GM12878 (cell line): ENCODE measurements around the gene OR52N1. TPM values are rescaled to one million over a fixed set of nuclear protein-coding genes. Genes with fewer than 3 reads are reported as not detected.

Source experiments
- ATAC-seq: fragments of 200-7000 bp; cut with Tn5 transposase; 3 replicates; pipeline ENCODE4 v1.9.1; 2020; ENCODE audit warnings: mild to moderate bottlenecking, moderate library complexity
- BruUV-seq: library from RNA; stranded (reverse); fragments of 400-500 nt; replicated peaks from 2 replicates; lab custom pipeline; 2021; lab: Mats Ljungman, UMichigan
- CTCF ChIA-PET: fragments of 300-600 bp; sonication (Branson Sonifier 250); formaldehyde crosslinking; extraction: SDS; loops from one replicate; lab custom pipeline; 2021; ENCODE audit warnings: inconsistent platforms; lab: Yijun Ruan, JAX
- POLR2A ChIA-PET: fragments of 350-600 bp; formaldehyde crosslinking; extraction: SDS; loops from one replicate; lab custom pipeline; 2021; ENCODE audit warnings: inconsistent platforms; lab: Charles Lee
- RAD21 ChIA-PET: fragments of 300-600 bp; sonication (Branson Sonifier 250); formaldehyde crosslinking; loops from one replicate; lab custom pipeline; 2023; ENCODE audit warnings: antibody characterized with exemption; ENCODE audit not compliant: unreplicated experiment; lab: Charles Lee
- SMC1A ChIA-PET: fragments of 300-600 bp; sonication (Branson Sonifier 250); formaldehyde crosslinking; loops from one replicate; lab custom pipeline; 2023; ENCODE audit not compliant: unreplicated experiment, uncharacterized antibody; lab: Charles Lee
- DNase-seq: peaks from one replicate; pipeline ENCODE4 v3.0.0-alpha.2; 2011; ENCODE audit warnings: low read depth, low spot score
- FAIRE-seq: peaks from 3 replicates; lab custom pipeline; 2011; peaks lifted over from hg19 to GRCh38; lab: Jason Lieb, UNC
- H2AFZ ChIP-seq: 2 replicates; pipeline ENCODE4 v1.6.0; 2011; ENCODE audit warnings: low read depth, low read length, control low read depth; ENCODE audit not compliant: control insufficient read depth
- H3K27ac ChIP-seq: 2 replicates; pipeline ENCODE4 v1.5.1; 2011; ENCODE audit warnings: control low read depth; ENCODE audit not compliant: control insufficient read depth, insufficient read depth
- H3K27me3 ChIP-seq, 2 experiments: replicated peaks in 1 of 2; 2 replicates each; pipeline versions ENCODE4 v1.6.0 to v1.6.1; 2011; ENCODE audit warnings: low read length in 1 of 2; ENCODE audit not compliant: control insufficient read depth in 2 of 2, insufficient read depth in 2 of 2
- H3K36me3 ChIP-seq, 2 experiments: 2 replicates each; pipeline ENCODE4 v1.5.1; 2011; ENCODE audit warnings: low read length in 1 of 2; ENCODE audit not compliant: control insufficient read depth in 2 of 2, insufficient read depth in 2 of 2
- H3K4me1 ChIP-seq: 2 replicates; pipeline ENCODE4 v1.6.1; 2011; ENCODE audit warnings: mild to moderate bottlenecking, low read length, moderate library complexity, mixed read lengths; ENCODE audit not compliant: control insufficient read depth, insufficient read depth
- H3K4me2 ChIP-seq: 2 replicates; pipeline ENCODE4 v1.6.0; 2011; ENCODE audit warnings: control low read depth; ENCODE audit not compliant: control insufficient read depth, insufficient read depth
- H3K4me3 ChIP-seq: fragments of 200-600 bp; sonication (generic); 2 replicates; pipeline ENCODE4 v1.5.1; 2016
- H3K79me2 ChIP-seq: 2 replicates; pipeline ENCODE4 v1.6.0; 2011; ENCODE audit warnings: low read length; ENCODE audit not compliant: control insufficient read depth, insufficient read depth
- H3K9ac ChIP-seq: 2 replicates; pipeline ENCODE4 v1.8.0; 2011; ENCODE audit warnings: low read length, control low read depth, mixed read lengths; ENCODE audit not compliant: control insufficient read depth, insufficient read depth
- H3K9me3 ChIP-seq: replicated peaks from 3 replicates; pipeline ENCODE4 v1.5.1; 2011; ENCODE audit warnings: mild to moderate bottlenecking, low read length; ENCODE audit not compliant: control insufficient read depth, insufficient read depth
- H4K20me1 ChIP-seq: 2 replicates; pipeline ENCODE4 v1.6.0; 2011; ENCODE audit not compliant: control insufficient read depth, insufficient read depth
- BRCA1 ChIP-seq: IDR thresholded peaks from 2 replicates; pipeline ENCODE4 v1.6.1; 2011; ENCODE audit warnings: low read depth, low read length, improper control_type of control experiment
- CUX1 ChIP-seq: IDR thresholded peaks from 2 replicates; pipeline ENCODE4 v1.6.1; 2012; ENCODE audit warnings: improper control_type of control experiment, low read depth, low read length; ENCODE audit not compliant: insufficient replicate concordance
- IKZF1 ChIP-seq: fragments of 450-650 bp; conservative IDR thresholded peaks from 2 replicates; pipeline ENCODE4 v1.6.1; 2017; ENCODE audit warnings: antibody characterized with exemption, mild to moderate bottlenecking
- IRF4 ChIP-seq: IDR thresholded peaks from 2 replicates; pipeline ENCODE4 v1.6.1; 2011; ENCODE audit warnings: low read depth, low read length
- MEF2A ChIP-seq: IDR thresholded peaks from 2 replicates; pipeline ENCODE4 v1.6.1; 2011; ENCODE audit warnings: low read depth, mild to moderate bottlenecking, low read length, moderate library complexity; ENCODE audit not compliant: insufficient read depth
- POLR2AphosphoS2 ChIP-seq: IDR thresholded peaks from 2 replicates; pipeline ENCODE4 v1.6.1; 2011; ENCODE audit warnings: low read depth, mild to moderate bottlenecking, low read length, improper control_type of control experiment, moderate library complexity
- RB1 ChIP-seq: fragments of 450-650 bp; formaldehyde crosslinking; IDR thresholded peaks from 2 replicates; pipeline ENCODE4 v1.6.1; 2017; ENCODE audit warnings: mild to moderate bottlenecking, borderline replicate concordance
- SIX5 ChIP-seq: IDR thresholded peaks from 2 replicates; pipeline ENCODE4 v1.6.1; 2011; ENCODE audit warnings: mild to moderate bottlenecking, low read depth, low read length, moderate library complexity; ENCODE audit not compliant: severe bottlenecking
- SUZ12 ChIP-seq: fragments of 200-600 bp; sonication (generic); IDR thresholded peaks from one replicate; pipeline ENCODE4 v1.6.1; 2018; ENCODE audit warnings: antibody characterized with exemption, mild to moderate bottlenecking; ENCODE audit not compliant: unreplicated experiment
- ZSCAN29 ChIP-seq: fragments of 450-650 bp; IDR thresholded peaks from 2 replicates; pipeline ENCODE4 v1.6.1; 2017; ENCODE audit warnings: mild to moderate bottlenecking, moderate library complexity
- WGBS: methylation state at CpG from one replicate; pipeline ENCODE4 v1.1.6; 2016; ENCODE audit warnings: low lambda C conversion rate; ENCODE audit not compliant: insufficient replicate concordance, insufficient coverage; ENCODE audit errors: missing lambda C conversion rate; 5-methylcytosine and 5-hydroxymethylcytosine counted together
- in situ Hi-C: fragments of 300-500 bp; cut with MboI; formaldehyde crosslinking; loops from 9 replicates; pipeline ENCODE4 v1.14.3; 2018; ENCODE audit warnings: mixed read lengths
- intact Hi-C: fragments of 100-400 bp; cut with micrococcal nuclease; formaldehyde crosslinking; loops from one replicate; pipeline ENCODE4 v1.14.2; 2022; ENCODE audit not compliant: unreplicated experiment
- polyA plus RNA-seq, 11 experiments: library from polyadenylated mRNA; depleted of rRNA in 4 of 11; unstranded in 6 of 11; stranded (reverse) in 5 of 11; fragments of >200 nt; fragmentation: Nextera tagmentation in 4 of 11; fragmentation: Illumina TruSeq in 1 of 11; extraction: Ambion mirVana in 4 of 11; extraction: Trizol in 1 of 11; gene quantifications; 1 replicate in 1 of 11; 2 replicates in 10 of 11; pipeline versions ENCODE4 v1.2.1 to v1.2.3, GENCODE V29; 2011 to 2016; ENCODE audit warnings: inconsistent platforms in 2 of 11, missing spikeins in 2 of 11, low read depth in 1 of 11
- total RNA-seq, 4 experiments: library from RNA; depleted of rRNA in 3 of 4; stranded (reverse); fragments of >200 nt in 3 of 4; fragmentation: Illumina TruSeq in 1 of 4; extraction: Trizol in 1 of 4; gene quantifications; 2 replicates each; pipeline versions ENCODE4 v1.2.1 to v1.2.3, GENCODE V29; 2013 to 2021
- TF ChIP-seq, protein P1 (sequence below): IDR thresholded peaks from 2 replicates; pipeline ENCODE4 v1.6.1; 2011; ENCODE audit warnings: low read depth, low read length, improper control_type of control experiment, borderline replicate concordance

OR52N1 gene
- total and polyA plus RNA-seq, 10 of the 15 experiments (the other 5 are each of a cell fraction or from before 2014, with no cell fraction given) = 0.04 TPM; not detected in 9

- TF ChIP-seq ZSCAN29 (no peak), POLR2AphosphoS2 (no peak), BRCA1 (no peak), IKZF1 (peak; percentile 43; the same call in 1 of the 2 replicates), IRF4 (0 out of 2 replicates have a peak, but pooled peaks have one; percentile 18), RB1 (0 out of 2 replicates have a peak, but pooled peaks have one; percentile 34), SIX5 (no peak)
- TF ChIP-seq, all 136 proteins: peak for 14
These were observed 17.5 kb upstream of the OR52N1 start, which contains the start of gene OR52N2 (continued) for GRCh38 chr11:5808500-5809121.

- DNase-seq (no peak), ATAC-seq (no peak), FAIRE-seq (no peak)
- Histone ChIP-seq H3K4me3 (no peak overlapping the region), H3K36me3 (no peaks in the 10 kb centered on the region), H3K4me2 (no peak overlapping the region), H3K9ac (no peak overlapping the region), H3K79me2 (no peaks in the 10 kb centered on the region), H3K27me3 (no peaks in the 10 kb centered on the region), H4K20me1 (no peaks in the 10 kb centered on the region), H3K9me3 (no peaks in the 10 kb centered on the region), H3K27ac (no peak overlapping the region), H3K4me1 (no peaks in the 10 kb centered on the region), H2AFZ (no peak overlapping the region)
- WGBS = 81% methylated on average over 10 of the region's 10 CpGs
- no TSS peak for BruUV-seq
- ChIA-PET POLR2A (no interaction called here), CTCF (interaction anchor here (0.9 to 1.6 kb wide), 8 partner anchors 10 to 336 kb away, joined by 3 to 12 read pairs (median 4); partner anchors contain the start of gene TRIM5), RAD21 (interaction anchor here (0.7 to 2.7 kb wide), 7 partner anchors 15 to 336 kb away, joined by 3 to 11 read pairs (median 3); partner anchors contain the start of genes TRIM34 and TRIM5), SMC1A (interaction anchor here (0.5 to 2.2 kb wide), 7 partner anchors 9 to 331 kb away, joined by 3 to 12 read pairs (median 4); partner anchors contain the start of gene TRIM5)
- in situ Hi-C loops (loop anchor here (5.0 kb wide), 1 partner anchor 335 kb away; no protein-coding TSS in a partner anchor), intact Hi-C loops (loop anchor here (5.0 kb wide), 3 partner anchors 255 to 425 kb away; partner anchors contain the start of gene OR51M1)
- TF ChIP-seq SUZ12 (no peak), CUX1 (no peak), MEF2A (no peak), POLR2AphosphoS2 (no peak)
- TF ChIP-seq, protein P1, sequence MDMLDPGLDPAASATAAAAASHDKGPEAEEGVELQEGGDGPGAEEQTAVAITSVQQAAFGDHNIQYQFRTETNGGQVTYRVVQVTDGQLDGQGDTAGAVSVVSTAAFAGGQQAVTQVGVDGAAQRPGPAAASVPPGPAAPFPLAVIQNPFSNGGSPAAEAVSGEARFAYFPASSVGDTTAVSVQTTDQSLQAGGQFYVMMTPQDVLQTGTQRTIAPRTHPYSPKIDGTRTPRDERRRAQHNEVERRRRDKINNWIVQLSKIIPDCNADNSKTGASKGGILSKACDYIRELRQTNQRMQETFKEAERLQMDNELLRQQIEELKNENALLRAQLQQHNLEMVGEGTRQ = no peak
These were observed 16.5 kb upstream of the OR52N1 start for GRCh38 chr11:5807580-5807979.
